Ovary (tissue), 3 donors: ENCODE data around the gene SLC25A51.

ENCODE experiments used
- POLR2A ChIP-seq: fragments of 450-650 bp; IDR thresholded peaks from one replicate; pipeline ENCODE4 v1.6.1; 2017; ENCODE audit warnings: antibody characterized with exemption, mild to moderate bottlenecking, moderate library complexity
- TF ChIP-seq, protein P1 (sequence below), 3 donors: fragments of 450-650 bp in 2 of 3; fragments of 200-600 bp in 1 of 3; IDR thresholded peaks; one replicate each; pipeline versions ENCODE4 v1.5.1 to v1.8.0; 2016 to 2022; ENCODE audit warnings: antibody characterized with exemption in 3 of 3, mild to moderate bottlenecking in 1 of 3
- donor health status: DM: no; HTN: no; CAD: no.

DNA sequence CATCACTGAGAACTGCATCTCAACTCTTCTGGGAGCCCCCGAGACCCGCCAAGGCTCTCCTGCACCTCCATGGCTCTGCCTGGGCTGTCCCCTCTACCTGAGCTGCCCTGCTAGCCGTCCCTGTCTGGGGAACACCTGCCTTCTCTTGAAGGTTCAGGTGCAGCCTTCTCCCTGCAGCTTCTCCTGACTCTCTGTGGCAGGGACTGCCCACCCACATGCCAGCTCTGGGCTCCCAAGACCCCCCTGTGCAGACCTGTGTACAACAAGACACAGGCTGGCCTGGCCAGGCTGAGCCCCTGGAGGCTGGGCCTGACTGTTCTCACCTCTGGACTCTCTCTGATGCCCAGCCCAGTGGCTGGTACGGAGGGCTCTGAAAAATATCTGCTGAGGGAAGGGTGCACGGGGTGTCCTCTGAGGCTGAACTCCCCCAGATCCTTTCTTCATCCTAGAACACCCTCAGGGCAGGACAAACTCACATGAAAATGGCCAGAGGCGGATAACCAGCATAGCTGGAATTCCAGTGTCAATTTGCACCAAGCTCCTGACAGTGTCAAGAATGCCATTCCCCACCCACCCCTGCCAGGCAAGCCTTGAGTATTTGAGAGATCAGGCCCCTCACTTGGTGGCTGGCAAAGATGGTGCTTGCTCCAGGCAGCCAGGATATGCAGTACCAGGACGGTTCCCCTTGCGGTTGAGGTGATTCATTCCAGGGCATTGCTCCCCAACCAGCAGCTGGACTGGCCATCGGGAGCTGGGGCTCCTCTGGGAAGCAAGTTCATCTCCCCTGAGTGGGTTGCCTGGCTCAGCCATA lies 40.9 kb upstream of the SLC25A51 start:
- TF ChIP-seq, protein P1, sequence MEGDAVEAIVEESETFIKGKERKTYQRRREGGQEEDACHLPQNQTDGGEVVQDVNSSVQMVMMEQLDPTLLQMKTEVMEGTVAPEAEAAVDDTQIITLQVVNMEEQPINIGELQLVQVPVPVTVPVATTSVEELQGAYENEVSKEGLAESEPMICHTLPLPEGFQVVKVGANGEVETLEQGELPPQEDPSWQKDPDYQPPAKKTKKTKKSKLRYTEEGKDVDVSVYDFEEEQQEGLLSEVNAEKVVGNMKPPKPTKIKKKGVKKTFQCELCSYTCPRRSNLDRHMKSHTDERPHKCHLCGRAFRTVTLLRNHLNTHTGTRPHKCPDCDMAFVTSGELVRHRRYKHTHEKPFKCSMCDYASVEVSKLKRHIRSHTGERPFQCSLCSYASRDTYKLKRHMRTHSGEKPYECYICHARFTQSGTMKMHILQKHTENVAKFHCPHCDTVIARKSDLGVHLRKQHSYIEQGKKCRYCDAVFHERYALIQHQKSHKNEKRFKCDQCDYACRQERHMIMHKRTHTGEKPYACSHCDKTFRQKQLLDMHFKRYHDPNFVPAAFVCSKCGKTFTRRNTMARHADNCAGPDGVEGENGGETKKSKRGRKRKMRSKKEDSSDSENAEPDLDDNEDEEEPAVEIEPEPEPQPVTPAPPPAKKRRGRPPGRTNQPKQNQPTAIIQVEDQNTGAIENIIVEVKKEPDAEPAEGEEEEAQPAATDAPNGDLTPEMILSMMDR (IDR thresholded peaks at IDR 0.05) = no peak
- TF ChIP-seq POLR2A = no peak
